Measurements from ENCODE around the gene IDUA. TPM values are rescaled to one million over a fixed set of nuclear protein-coding genes. Genes with fewer than 3 reads are reported as not detected.

The IDUA gene
- total and polyA plus RNA-seq, 4 donors: 3.0 to 4.5 (median 3.8) TPM

GRCh38 chr4:955931-956381 is 30.9 kb upstream of the IDUA start:
- Histone ChIP-seq H3K4me3 (ENCODE audit: low read depth in 1 of 3, low read length in 3 of 3) (no peak overlapping the region), H3K27me3 (ENCODE audit: control insufficient read depth in 4 of 4, insufficient read depth in 4 of 4, low read length in 3 of 4) (no peaks in the 10 kb centered on the region), H3K9ac (ENCODE audit: low read depth in 1 of 2, low read length in 2 of 2) (no peak overlapping the region), H3K36me3 (ENCODE audit: control insufficient read depth in 4 of 4, insufficient read depth in 3 of 4, low read depth in 1 of 4, low read length in 3 of 4) (peaks cover 0 to 24% (median 5%) of the 10 kb centered on the region in 4 donors), H3K9me3 (ENCODE audit: control insufficient read depth in 4 of 4, low read length in 3 of 4) (no peaks in the 10 kb centered on the region), H3K27ac (ENCODE audit: low read depth in 1 of 2, low read length in 2 of 2) (no peak overlapping the region), H3K4me1 (ENCODE audit: control insufficient read depth in 4 of 4, insufficient read depth in 4 of 4, low read length in 3 of 4) (no peaks in the 10 kb centered on the region)
- no peak for DNase-seq (ENCODE audit: low spot score)
- WGBS: 86% methylated on average over 12 of the region's 12 CpGs
- no peak for TF ChIP-seq RAD21 (IDR thresholded peaks at IDR 0.05)
- no peak for TF ChIP-seq FOXA1 (IDR thresholded peaks at IDR 0.05)
- no peak for TF ChIP-seq FOXA2 (IDR thresholded peaks at IDR 0.05)
- TF ChIP-seq, protein P1, sequence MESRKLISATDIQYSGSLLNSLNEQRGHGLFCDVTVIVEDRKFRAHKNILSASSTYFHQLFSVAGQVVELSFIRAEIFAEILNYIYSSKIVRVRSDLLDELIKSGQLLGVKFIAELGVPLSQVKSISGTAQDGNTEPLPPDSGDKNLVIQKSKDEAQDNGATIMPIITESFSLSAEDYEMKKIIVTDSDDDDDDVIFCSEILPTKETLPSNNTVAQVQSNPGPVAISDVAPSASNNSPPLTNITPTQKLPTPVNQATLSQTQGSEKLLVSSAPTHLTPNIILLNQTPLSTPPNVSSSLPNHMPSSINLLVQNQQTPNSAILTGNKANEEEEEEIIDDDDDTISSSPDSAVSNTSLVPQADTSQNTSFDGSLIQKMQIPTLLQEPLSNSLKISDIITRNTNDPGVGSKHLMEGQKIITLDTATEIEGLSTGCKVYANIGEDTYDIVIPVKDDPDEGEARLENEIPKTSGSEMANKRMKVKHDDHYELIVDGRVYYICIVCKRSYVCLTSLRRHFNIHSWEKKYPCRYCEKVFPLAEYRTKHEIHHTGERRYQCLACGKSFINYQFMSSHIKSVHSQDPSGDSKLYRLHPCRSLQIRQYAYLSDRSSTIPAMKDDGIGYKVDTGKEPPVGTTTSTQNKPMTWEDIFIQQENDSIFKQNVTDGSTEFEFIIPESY (IDR thresholded peaks at IDR 0.05): no peak
- no peak for TF ChIP-seq SP1 (IDR thresholded peaks at IDR 0.05)
- TF ChIP-seq NR2F2 (IDR thresholded peaks at IDR 0.05): no peak
- no peak for TF ChIP-seq GABPA (IDR thresholded peaks at IDR 0.05 in 1 of 2, conservative IDR thresholded peaks at IDR 0.05 in 1 of 2)
- TF ChIP-seq RXRA (IDR thresholded peaks at IDR 0.05): no peak
- TF ChIP-seq JUND (IDR thresholded peaks at IDR 0.05): no peak

DNA sequence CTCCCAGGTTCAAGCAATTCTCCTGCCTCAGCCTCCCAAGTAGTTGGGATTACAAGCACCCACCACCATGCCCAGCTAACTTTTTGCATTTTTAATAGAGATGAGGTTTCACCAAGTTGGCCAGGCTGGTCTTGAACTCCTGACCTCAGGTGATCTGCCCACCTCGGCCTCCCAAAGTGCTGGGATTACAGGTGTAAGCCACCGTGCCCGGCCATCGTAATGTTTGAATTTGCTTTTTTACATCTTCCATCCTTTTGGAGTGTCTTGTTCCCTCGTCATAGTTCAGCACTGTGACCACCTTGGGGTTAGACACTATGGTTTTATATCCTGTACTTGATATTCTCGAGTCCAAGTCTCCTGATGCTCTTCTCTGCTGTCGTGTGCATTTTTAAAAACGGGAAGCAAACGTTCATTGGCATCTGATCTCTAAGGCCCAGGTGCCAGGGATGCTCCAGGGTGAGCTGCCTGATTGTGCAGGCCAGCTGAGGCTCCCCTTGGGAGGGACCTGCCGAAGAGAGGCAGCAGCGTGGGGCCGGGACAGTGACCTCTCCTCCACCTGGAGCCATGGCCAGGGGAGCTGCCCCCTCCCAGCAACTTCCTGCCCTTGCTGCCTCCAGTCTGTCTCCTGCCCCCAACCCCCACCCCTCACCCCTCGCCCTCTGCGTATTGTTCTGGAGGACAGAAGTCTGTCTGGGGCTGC is 30.2 kb upstream of the IDUA start:
- no peak overlapping the region for H3K4me3 ChIP-seq (ENCODE audit: low read depth in 1 of 3, low read length in 3 of 3)
- no peaks in the 10 kb centered on the region for H3K27me3 ChIP-seq (ENCODE audit: control insufficient read depth in 4 of 4, insufficient read depth in 4 of 4, low read length in 3 of 4)
- peaks cover 0 to 25% (median 5%) of the 10 kb centered on the region in 4 donors for H3K36me3 ChIP-seq (ENCODE audit: control insufficient read depth in 4 of 4, insufficient read depth in 3 of 4, low read depth in 1 of 4, low read length in 3 of 4)
- H3K4me1 ChIP-seq (ENCODE audit: control insufficient read depth in 4 of 4, insufficient read depth in 4 of 4, low read length in 3 of 4): no peaks in the 10 kb centered on the region
- H3K9ac ChIP-seq (ENCODE audit: low read depth in 1 of 2, low read length in 2 of 2): no peak overlapping the region
- 85% methylated on average over 14 of the region's 14 CpGs for WGBS
- TF ChIP-seq FOXA2 (IDR thresholded peaks at IDR 0.05) (no peak), RXRA (IDR thresholded peaks at IDR 0.05) (no peak), NR2F2 (IDR thresholded peaks at IDR 0.05) (no peak), JUND (IDR thresholded peaks at IDR 0.05) (no peak), EGR1 (IDR thresholded peaks at IDR 0.05; ENCODE audit: low read depth in 2 of 2) (no peak), YY1 (IDR thresholded peaks at IDR 0.05) (no peak), HNF4A (conservative IDR thresholded peaks at IDR 0.05) (no peak)
- DNase-seq (ENCODE audit: low spot score): no peak
- no peak overlapping the region for H3K27ac ChIP-seq (ENCODE audit: low read depth in 1 of 2, low read length in 2 of 2)
- H3K9me3 ChIP-seq (ENCODE audit: control insufficient read depth in 4 of 4, low read length in 3 of 4): no peaks in the 10 kb centered on the region

- Histone ChIP-seq H3K27ac (ENCODE audit: low read depth in 1 of 2, low read length in 2 of 2) (no peak overlapping the region), H3K4me1 (ENCODE audit: control insufficient read depth in 4 of 4, insufficient read depth in 4 of 4, low read length in 3 of 4) (no peaks in the 10 kb centered on the region), H3K27me3 (ENCODE audit: control insufficient read depth in 4 of 4, insufficient read depth in 4 of 4, low read length in 3 of 4) (no peaks in the 10 kb centered on the region), H3K9ac (ENCODE audit: low read depth in 1 of 2, low read length in 2 of 2) (no peak overlapping the region), H3K36me3 (ENCODE audit: control insufficient read depth in 4 of 4, insufficient read depth in 3 of 4, low read depth in 1 of 4, low read length in 3 of 4) (peaks cover 0 to 30% (median 5%) of the 10 kb centered on the region in 4 donors), H3K4me3 (ENCODE audit: low read depth in 1 of 3, low read length in 3 of 3) (no peak overlapping the region), H3K9me3 (ENCODE audit: control insufficient read depth in 4 of 4, low read length in 3 of 4) (no peaks in the 10 kb centered on the region)
- TF ChIP-seq GABPA (IDR thresholded peaks at IDR 0.05 in 1 of 2, conservative IDR thresholded peaks at IDR 0.05 in 1 of 2): no peak
- TF ChIP-seq TAF1 (conservative IDR thresholded peaks at IDR 0.05): no peak
- TF ChIP-seq, protein P1 (IDR thresholded peaks at IDR 0.05): no peak
- no peak for TF ChIP-seq RXRA (IDR thresholded peaks at IDR 0.05)
- TF ChIP-seq HNF4G (IDR thresholded peaks at IDR 0.05): no peak
- no peak for TF ChIP-seq SP1 (IDR thresholded peaks at IDR 0.05)
- no peak for TF ChIP-seq YY1 (IDR thresholded peaks at IDR 0.05)
- no peak for TF ChIP-seq NR2F2 (IDR thresholded peaks at IDR 0.05)
- TF ChIP-seq FOXA1 (IDR thresholded peaks at IDR 0.05): no peak
- TF ChIP-seq EGR1 (IDR thresholded peaks at IDR 0.05; ENCODE audit: low read depth in 2 of 2): no peak
- TF ChIP-seq JUND (IDR thresholded peaks at IDR 0.05): no peak
- TF ChIP-seq, protein P2, sequence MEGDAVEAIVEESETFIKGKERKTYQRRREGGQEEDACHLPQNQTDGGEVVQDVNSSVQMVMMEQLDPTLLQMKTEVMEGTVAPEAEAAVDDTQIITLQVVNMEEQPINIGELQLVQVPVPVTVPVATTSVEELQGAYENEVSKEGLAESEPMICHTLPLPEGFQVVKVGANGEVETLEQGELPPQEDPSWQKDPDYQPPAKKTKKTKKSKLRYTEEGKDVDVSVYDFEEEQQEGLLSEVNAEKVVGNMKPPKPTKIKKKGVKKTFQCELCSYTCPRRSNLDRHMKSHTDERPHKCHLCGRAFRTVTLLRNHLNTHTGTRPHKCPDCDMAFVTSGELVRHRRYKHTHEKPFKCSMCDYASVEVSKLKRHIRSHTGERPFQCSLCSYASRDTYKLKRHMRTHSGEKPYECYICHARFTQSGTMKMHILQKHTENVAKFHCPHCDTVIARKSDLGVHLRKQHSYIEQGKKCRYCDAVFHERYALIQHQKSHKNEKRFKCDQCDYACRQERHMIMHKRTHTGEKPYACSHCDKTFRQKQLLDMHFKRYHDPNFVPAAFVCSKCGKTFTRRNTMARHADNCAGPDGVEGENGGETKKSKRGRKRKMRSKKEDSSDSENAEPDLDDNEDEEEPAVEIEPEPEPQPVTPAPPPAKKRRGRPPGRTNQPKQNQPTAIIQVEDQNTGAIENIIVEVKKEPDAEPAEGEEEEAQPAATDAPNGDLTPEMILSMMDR (IDR thresholded peaks at IDR 0.05; ENCODE audit: low read depth, low read length, missing input control): no peak
- TF ChIP-seq, protein P3, sequence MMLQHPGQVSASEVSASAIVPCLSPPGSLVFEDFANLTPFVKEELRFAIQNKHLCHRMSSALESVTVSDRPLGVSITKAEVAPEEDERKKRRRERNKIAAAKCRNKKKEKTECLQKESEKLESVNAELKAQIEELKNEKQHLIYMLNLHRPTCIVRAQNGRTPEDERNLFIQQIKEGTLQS (IDR thresholded peaks at IDR 0.05): no peak
- no peak for TF ChIP-seq HNF4A (conservative IDR thresholded peaks at IDR 0.05)
- no peak for TF ChIP-seq REST (IDR thresholded peaks at IDR 0.05)
- no peak for TF ChIP-seq FOXA2 (IDR thresholded peaks at IDR 0.05)
- no peak for DNase-seq (ENCODE audit: low spot score)
- 92% methylated on average over 8 of the region's 8 CpGs for WGBS
Measured at GRCh38 chr4:957231-957580, 29.6 kb upstream of the IDUA start.

Measured in liver (tissue), 9 donors.